Measurements from ENCODE around the gene EFHC1.

DNA sequence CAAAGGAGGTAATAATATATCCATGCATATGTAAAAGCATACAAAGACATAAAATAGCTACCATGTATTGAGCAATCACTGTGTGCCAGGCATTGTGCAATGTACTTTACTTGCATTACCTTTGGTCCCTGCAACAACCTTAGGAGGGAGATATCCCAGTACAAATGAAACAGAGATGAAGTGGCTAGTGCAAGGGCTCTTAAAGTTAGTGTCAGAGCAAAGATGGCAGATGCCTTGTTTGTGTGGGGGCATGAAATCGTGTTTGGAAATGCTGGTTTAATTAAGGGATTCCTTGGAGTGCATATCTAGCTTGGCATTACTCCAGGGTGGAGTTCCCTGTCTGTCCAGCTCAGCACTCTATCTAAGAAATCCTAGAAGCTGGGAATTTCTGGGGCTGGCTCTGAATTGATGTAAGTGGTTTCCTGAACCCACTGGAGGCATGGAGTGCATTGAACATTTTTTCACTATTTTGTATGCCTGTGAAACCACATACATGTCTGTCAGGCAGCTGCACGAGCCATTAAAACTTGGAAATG is 48.4 kb upstream of the EFHC1 start:
- TF ChIP-seq POLR2AphosphoS5 (IDR thresholded peaks at IDR 0.05; ENCODE audit: borderline replicate concordance, low read depth, low read length) = no peak
- TF ChIP-seq FOXP2 (optimal IDR thresholded peaks at IDR 0.05; ENCODE audit: control extremely low read depth, extremely low read length, insufficient read depth) = no peak
- TF ChIP-seq EZH2 (IDR thresholded peaks at IDR 0.05) = no peak

All from SK-N-MC (cell line).